Neural crest cell (in vitro differentiated cells): Measurements from ENCODE around the gene TIMM10B. TPM values are rescaled to one million over a fixed set of nuclear protein-coding genes. Genes with fewer than 3 reads are reported as not detected.
A peak's percentile ranks its signal among the peaks of the same experiment; 100 is the strongest.

Experiments used
- DNase-seq: peaks from one replicate; pipeline ENCODE4 v3.0.0; 2021; ENCODE audit warnings: low read depth, mixed read lengths, low spot score
- H3K27ac Mint-ChIP-seq: one replicate; pipeline ENCODE4 v1.8.0; 2021; ENCODE audit warnings: mild to moderate bottlenecking, mixed read lengths; ENCODE audit not compliant: unreplicated experiment
- H3K27me3 Mint-ChIP-seq: 2 replicates; pipeline ENCODE4 v1.8.0; 2021; ENCODE audit warnings: low read depth, mild to moderate bottlenecking, mixed read lengths
- H3K36me3 Mint-ChIP-seq: 2 replicates; pipeline ENCODE4 v1.8.0; 2021; ENCODE audit warnings: low read depth, mild to moderate bottlenecking, mixed read lengths
- H3K4me1 Mint-ChIP-seq: 2 replicates; pipeline ENCODE4 v1.8.0; 2021; ENCODE audit warnings: mixed read lengths
- H3K4me3 Mint-ChIP-seq: one replicate; pipeline ENCODE4 v1.8.0; 2021; ENCODE audit warnings: mild to moderate bottlenecking, mixed read lengths
- H3K9me3 Mint-ChIP-seq: 2 replicates; pipeline ENCODE4 v1.8.0; 2021; ENCODE audit warnings: mixed read lengths
- CTCF ChIP-seq: fragments of 200-600 bp; sonication (generic); conservative IDR thresholded peaks from 2 replicates; pipeline ENCODE4 v1.5.0; 2021; ENCODE audit warnings: antibody characterized with exemption, mild to moderate bottlenecking
- total RNA-seq: library from RNA; stranded (reverse); gene quantifications from 2 replicates; pipeline ENCODE4 v1.2.1, GENCODE V29; 2021

TIMM10B gene
- total RNA-seq, 1 donor from 2014 or later, result 47.6 TPM

DNA sequence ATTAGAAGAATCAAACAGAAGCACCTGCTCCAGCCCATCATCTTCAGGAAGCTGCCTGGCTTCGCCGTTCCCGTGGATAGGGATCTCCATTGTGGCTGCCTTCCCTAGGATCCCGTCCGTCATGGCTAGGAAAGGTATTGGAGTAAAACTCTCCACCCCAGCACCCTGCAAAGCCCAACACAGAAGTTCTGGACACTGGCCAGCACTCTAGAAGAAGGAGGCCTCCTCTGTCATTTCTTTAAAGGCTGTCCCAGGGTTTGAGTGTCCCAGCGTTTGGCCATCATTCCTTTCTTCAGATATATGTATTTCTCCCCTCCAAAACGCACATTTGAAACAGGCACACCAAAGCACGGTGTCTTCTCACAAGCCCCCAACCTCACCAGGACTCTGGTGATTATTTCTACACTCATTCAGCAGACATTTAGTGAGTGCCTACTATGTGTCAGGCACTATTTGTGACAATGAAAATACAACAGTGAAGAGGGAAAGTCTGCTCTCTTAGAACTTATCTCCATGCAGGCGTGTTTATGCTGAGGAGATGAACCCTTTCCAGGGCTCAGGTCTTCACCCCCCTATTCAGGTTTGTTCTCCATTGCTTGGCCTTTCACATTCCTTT is 894 bp upstream of the TIMM10B start:
- Mint-ChIP-seq H3K27me3 (no peaks in the 10 kb centered on the region), H3K4me3 (peak overlapping the region; percentile 99)
- DNase-seq, result no peak

GRCh38 chr11:6481924-6482275 is 599 bp downstream of the TIMM10B start:
- no peaks in the 10 kb centered on the region for H3K9me3 Mint-ChIP-seq
- H3K27me3 Mint-ChIP-seq, result no peaks in the 10 kb centered on the region
- peak overlapping the region; percentile 99 for H3K4me3 Mint-ChIP-seq
- no peak for DNase-seq
- H3K4me1 Mint-ChIP-seq, result peaks cover 38% of the 10 kb centered on the region
- H3K27ac Mint-ChIP-seq, result peak overlapping the region; percentile 99
- TF ChIP-seq CTCF, result no peak
- peaks cover 15% of the 10 kb centered on the region for H3K36me3 Mint-ChIP-seq

More for the DNA sequence above, 894 bp upstream of the TIMM10B start:
- TF ChIP-seq CTCF, result no peak
- H3K9me3 Mint-ChIP-seq, result no peaks in the 10 kb centered on the region
- H3K4me1 Mint-ChIP-seq, result peaks cover 38% of the 10 kb centered on the region
- peaks cover 15% of the 10 kb centered on the region for H3K36me3 Mint-ChIP-seq
- H3K27ac Mint-ChIP-seq, result peak overlapping the region; percentile 99

DNA sequence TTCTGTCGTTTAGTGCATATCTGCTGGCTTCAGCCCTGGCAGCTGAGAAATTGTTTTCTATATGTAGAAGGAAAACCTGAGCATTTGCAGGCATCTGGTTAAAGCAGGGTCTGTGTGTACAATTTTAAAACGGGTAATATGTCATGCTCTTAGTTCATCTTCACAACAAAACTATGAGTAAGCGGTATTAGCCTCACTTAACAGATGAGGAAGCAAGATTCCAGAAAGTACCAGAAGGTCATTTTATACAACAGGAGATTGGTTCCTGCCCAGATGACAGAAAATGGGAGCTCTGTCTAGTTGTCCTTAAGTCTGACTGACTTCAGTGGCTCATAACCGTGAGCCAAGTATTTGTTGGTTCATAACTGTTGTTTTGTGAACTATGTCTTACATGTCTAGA is 1.1 kb downstream of the TIMM10B start:
- Mint-ChIP-seq H3K9me3 (no peaks in the 10 kb centered on the region), H3K4me3 (peak overlapping the region; percentile 99), H3K27ac (peak overlapping the region; percentile 55), H3K27me3 (no peaks in the 10 kb centered on the region), H3K4me1 (peaks cover 38% of the 10 kb centered on the region), H3K36me3 (peaks cover 15% of the 10 kb centered on the region)
- no peak for DNase-seq
- TF ChIP-seq CTCF, result no peak

DNA sequence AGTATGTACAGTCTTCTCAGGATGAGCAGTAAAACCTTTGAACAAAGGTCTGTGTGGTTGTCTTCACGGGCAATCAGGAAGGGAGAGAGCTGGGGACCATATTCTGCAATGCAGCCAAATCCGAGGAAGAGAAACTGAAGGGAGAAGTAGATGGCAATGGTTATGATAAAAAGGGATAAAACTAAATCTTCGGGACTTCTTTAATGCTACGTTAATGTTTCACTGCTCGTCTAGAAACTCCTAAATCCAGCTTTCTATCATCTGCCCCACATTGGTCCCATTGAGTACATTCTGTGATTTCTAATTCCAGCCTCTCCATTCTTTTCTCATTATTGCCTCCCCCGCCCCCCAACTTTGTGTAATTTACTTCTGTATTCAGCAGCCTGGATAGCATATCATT is 1.7 kb downstream of the TIMM10B start:
- Mint-ChIP-seq H3K27me3 (no peaks in the 10 kb centered on the region), H3K9me3 (no peaks in the 10 kb centered on the region), H3K27ac (peak overlapping the region; percentile 46), H3K36me3 (peaks cover 12% of the 10 kb centered on the region), H3K4me1 (peaks cover 38% of the 10 kb centered on the region), H3K4me3 (peak overlapping the region; percentile 99)
- DNase-seq, result no peak
- TF ChIP-seq CTCF, result no peak

- peaks cover 23% of the 10 kb centered on the region for H3K4me1 Mint-ChIP-seq
- no peaks in the 10 kb centered on the region for H3K27me3 Mint-ChIP-seq
Observed at GRCh38 chr11:6485661-6486060, 4.4 kb downstream of the TIMM10B start.

More at GRCh38 chr11:6485661-6486060, 4.4 kb downstream of the TIMM10B start:
- TF ChIP-seq CTCF, result no peak
- H3K9me3 Mint-ChIP-seq, result no peaks in the 10 kb centered on the region
- DNase-seq, result no peak
- no peak overlapping the region for H3K4me3 Mint-ChIP-seq
- H3K27ac Mint-ChIP-seq, result no peak overlapping the region
- H3K36me3 Mint-ChIP-seq, result peaks cover 12% of the 10 kb centered on the region
